Ovary (tissue), 9 donors: ENCODE results near the gene EPS8. TPM values are rescaled to one million over a fixed set of nuclear protein-coding genes. Genes with fewer than 3 reads are reported as not detected.
A peak's percentile ranks its signal among the peaks of the same experiment; 100 is the strongest.
"Not testable (repeated sequence)": the region's sequence is repeated elsewhere in the genome, so short reads cannot be mapped to it uniquely, and the experiment has no call there.

ENCODE experiments used
- DNase-seq, 5 donors: peaks; one replicate each; pipeline ENCODE4 v3.0.0-alpha.2; 2019 to 2020
- H3K27ac ChIP-seq, 2 donors: fragments of 200-600 bp; one replicate each; pipeline versions ENCODE4 v1.5.1 to v1.8.0; 2019 to 2022
- H3K27me3 ChIP-seq: fragments of 200-600 bp; one replicate; pipeline ENCODE4 v1.8.0; 2022
- H3K36me3 ChIP-seq: fragments of 200-600 bp; sonication (generic); one replicate; pipeline ENCODE4 v1.5.1; 2019
- H3K4me1 ChIP-seq: one replicate; pipeline ENCODE4 v1.8.1; 2013; ENCODE audit warnings: mild to moderate bottlenecking, moderate library complexity; ENCODE audit not compliant: insufficient read depth
- H3K4me3 ChIP-seq: fragments of 200-600 bp; sonication (generic); one replicate; pipeline ENCODE4 v1.5.1; 2017
- H3K9me3 ChIP-seq, 2 donors: fragments of 200-600 bp in 1 of 2; sonication (generic) in 1 of 2; one replicate each; pipeline versions ENCODE4 v1.5.1 to v1.8.1; 2013 to 2019; ENCODE audit warnings: mild to moderate bottlenecking in 1 of 2, moderate library complexity in 1 of 2
- CTCF ChIP-seq, 3 donors: fragments of 450-650 bp in 2 of 3; fragments of 200-600 bp in 1 of 3; IDR thresholded peaks; one replicate each; pipeline versions ENCODE4 v1.5.1 to v1.8.0; 2016 to 2022; ENCODE audit warnings: antibody characterized with exemption in 3 of 3, mild to moderate bottlenecking in 1 of 3
- EP300 ChIP-seq: sonication (generic); formaldehyde crosslinking; IDR thresholded peaks from one replicate; pipeline ENCODE4 v1.6.1; 2017; ENCODE audit warnings: antibody characterized with exemption
- POLR2A ChIP-seq: fragments of 450-650 bp; IDR thresholded peaks from one replicate; pipeline ENCODE4 v1.6.1; 2017; ENCODE audit warnings: antibody characterized with exemption, mild to moderate bottlenecking, moderate library complexity
- WGBS, 3 donors: extraction: QIAGEN DNeasy Blood & Tissue Kit in 1 of 3; methylation state at CpG; one replicate each; pipeline versions ENCODE4 v1.1.5 to v1.1.7; 2013 to 2017; 5-methylcytosine and 5-hydroxymethylcytosine counted together
- intact Hi-C, 4 donors: fragments of 100-400 bp; cut with DNase I; formaldehyde crosslinking; loops; one replicate each; pipeline versions ENCODE4 v1.11.0 to v1.15.1; 2022 to 2023
- polyA plus RNA-seq, 2 donors: library from polyadenylated mRNA; stranded (reverse); fragments of 200-250 nt in 1 of 2; fragments of 350-450 nt in 1 of 2; fragmentation: Illumina TruSeq in 1 of 2; extraction: RNeasy Lipid Tissue Mini Kit (QIAGEN cat#74804) in 1 of 2; gene quantifications; one replicate each; pipeline ENCODE4 v1.2.3, GENCODE V29; 2013 to 2014
- total RNA-seq, 7 donors: library from RNA; depleted of rRNA in 2 of 7; stranded (reverse); fragments of >200 nt in 2 of 7; fragmentation: NEBNext Ultra II Directional in 3 of 7; extraction: Animal tissue kit (Norgen Biotek cat#: 25700) in 3 of 7; gene quantifications; one replicate each; pipeline versions ENCODE4 v1.1.0 to v1.2.4, GENCODE V29; 2016 to 2023
- donor health status: DM: no; HTN: no; CAD: no; lungs with moderate emphysema.
- donor health status: DM: no; HTN: no; CAD: no.
- donor health status: Bipolar disorder and iron deficiency.
- donor health status: DM: yes; HTN: yes; CAD: no.
- donor health status: DM: no; HTN: no; CAD: no.
- donor health status: DM: yes; HTN: yes; CAD: no.

The EPS8 gene
- total and polyA plus RNA-seq, 9 donors: 56.2 to 94.9 (median 77.4) TPM

- Histone ChIP-seq H3K4me3 (no peak overlapping the region), H3K27me3 (no peaks in the 10 kb centered on the region), H3K36me3 (no peaks in the 10 kb centered on the region), H3K4me1 (peaks cover 6% of the 10 kb centered on the region), H3K27ac (peak overlapping the region in 1 of 2 donors; percentile 34), H3K9me3 (no peaks in the 10 kb centered on the region)
- intact Hi-C loops: no loop called here
- 15 to 52% (median 20%) methylated on average over 3 of the region's 3 CpGs for WGBS, 3 donors
- no peak for DNase-seq
- TF ChIP-seq EP300 (no peak), POLR2A (no peak), CTCF (IDR thresholded peaks at IDR 0.05) (no peak)
These were observed 19.2 kb downstream of the EPS8 start for GRCh38 chr12:15770021-15770420.

- DNase-seq: no peak
- 43 to 48% (median 43%) methylated on average over 3 of the region's 3 CpGs for WGBS, 3 donors
- H3K4me1 ChIP-seq: peaks cover 6% of the 10 kb centered on the region
- H3K27me3 ChIP-seq: no peaks in the 10 kb centered on the region
- no peaks in the 10 kb centered on the region for H3K36me3 ChIP-seq
- H3K27ac ChIP-seq: peak overlapping the region in 1 of 2 donors; percentile 34
- no peak overlapping the region for H3K4me3 ChIP-seq
- H3K9me3 ChIP-seq: no peaks in the 10 kb centered on the region
- TF ChIP-seq CTCF (IDR thresholded peaks at IDR 0.05) (no peak), POLR2A (no peak), EP300 (no peak)
- intact Hi-C loops: no loop called here
These were observed 19.6 kb downstream of the EPS8 start for GRCh38 chr12:15769586-15769985.

GRCh38 chr12:15767301-15767700 lies 21.9 kb downstream of the EPS8 start:
- intact Hi-C loops: no loop called here
- no peaks in the 10 kb centered on the region for H3K9me3 ChIP-seq
- TF ChIP-seq CTCF (IDR thresholded peaks at IDR 0.05) (no peak), EP300 (no peak), POLR2A (no peak)
- no peaks in the 10 kb centered on the region for H3K27me3 ChIP-seq
- no peak for DNase-seq
- no peaks in the 10 kb centered on the region for H3K36me3 ChIP-seq
- no peak overlapping the region for H3K27ac ChIP-seq
- no peak overlapping the region for H3K4me3 ChIP-seq
- peaks cover 10% of the 10 kb centered on the region for H3K4me1 ChIP-seq
- WGBS, 3 donors: 36 to 59% (median 40%) methylated on average over 2 of the region's 2 CpGs

GRCh38 chr12:15763328-15763727 lies 25.9 kb downstream of the EPS8 start:
- WGBS, 3 donors: 83 to 89% (median 85%) methylated on average over 1 of the region's 1 CpG
- H3K4me1 ChIP-seq: peaks cover 7% of the 10 kb centered on the region
- H3K4me3 ChIP-seq: no peak overlapping the region
- H3K27me3 ChIP-seq: no peaks in the 10 kb centered on the region
- H3K36me3 ChIP-seq: no peaks in the 10 kb centered on the region
- no peak for DNase-seq
- no peaks in the 10 kb centered on the region for H3K9me3 ChIP-seq
- TF ChIP-seq EP300: no peak
- TF ChIP-seq POLR2A: no peak
- no peak for TF ChIP-seq CTCF (IDR thresholded peaks at IDR 0.05)
- no peak overlapping the region for H3K27ac ChIP-seq
- intact Hi-C loops: no loop called here

GRCh38 chr12:15762162-15762561 lies 27.0 kb downstream of the EPS8 start:
- H3K27me3 ChIP-seq, intact Hi-C loops: not testable (repeated sequence)
- 95 to 98% (median 97%) methylated on average over 7 of the region's 7 CpGs for WGBS, 3 donors

More at GRCh38 chr12:15762162-15762561, 27.0 kb downstream of the EPS8 start:
- not testable (repeated sequence) for H3K4me1 ChIP-seq, H3K9me3 ChIP-seq, DNase-seq, H3K27ac ChIP-seq, H3K36me3 ChIP-seq, H3K4me3 ChIP-seq
